ENCODE results near the gene UBE2M. TPM values are rescaled to one million over a fixed set of nuclear protein-coding genes. Genes with fewer than 3 reads are reported as not detected.
A peak's percentile ranks its signal among the peaks of the same experiment; 100 is the strongest.
"Not testable (repeated sequence)": the region's sequence is repeated elsewhere in the genome, so short reads cannot be mapped to it uniquely, and the experiment has no call there.

UBE2M gene
- total RNA-seq, 2 experiments from 2014 or later: 91.4 to 93.6 TPM

- H3K27ac Mint-ChIP-seq; H3K27me3 Mint-ChIP-seq (ENCODE audit: low read depth); H3K36me3 Mint-ChIP-seq (ENCODE audit: low read depth); H3K4me3 Mint-ChIP-seq; H3K9me3 Mint-ChIP-seq; DNase-seq; intact Hi-C loops (cut with micrococcal nuclease): not testable (repeated sequence)
- CTCF ChIA-PET: interaction anchor here (1.7 to 2.4 kb wide), 2 partner anchors 23 to 58 kb away, joined by 4 to 10 read pairs; partner anchors contain the start of genes CHMP2A and ZBTB45
- H3K4me1 Mint-ChIP-seq (ENCODE audit: low read depth): peaks cover 46% of the 10 kb centered on the region
These were observed 19.2 kb upstream of the UBE2M start for GRCh38 chr19:58577581-58577980.

GRCh38 chr19:58575183-58576041 lies 17.0 kb upstream of the UBE2M start:
- intact Hi-C loops (cut with micrococcal nuclease): no loop called here
- Mint-ChIP-seq H3K36me3 (ENCODE audit: low read depth) (peaks cover 4% of the 10 kb centered on the region), H3K9me3 (no peaks in the 10 kb centered on the region), H3K27ac (peak overlapping the region; percentile 81), H3K4me3 (peak overlapping the region; percentile 96), H3K27me3 (ENCODE audit: low read depth) (no peaks in the 10 kb centered on the region), H3K4me1 (ENCODE audit: low read depth) (peaks cover 49% of the 10 kb centered on the region)
- DNase-seq: peak; percentile 88
- CTCF ChIA-PET: interaction anchor here (1.4 to 1.7 kb wide), 2 partner anchors 55 to 61 kb away, joined by 3 to 10 read pairs; partner anchors contain the start of gene ZBTB45

DNA sequence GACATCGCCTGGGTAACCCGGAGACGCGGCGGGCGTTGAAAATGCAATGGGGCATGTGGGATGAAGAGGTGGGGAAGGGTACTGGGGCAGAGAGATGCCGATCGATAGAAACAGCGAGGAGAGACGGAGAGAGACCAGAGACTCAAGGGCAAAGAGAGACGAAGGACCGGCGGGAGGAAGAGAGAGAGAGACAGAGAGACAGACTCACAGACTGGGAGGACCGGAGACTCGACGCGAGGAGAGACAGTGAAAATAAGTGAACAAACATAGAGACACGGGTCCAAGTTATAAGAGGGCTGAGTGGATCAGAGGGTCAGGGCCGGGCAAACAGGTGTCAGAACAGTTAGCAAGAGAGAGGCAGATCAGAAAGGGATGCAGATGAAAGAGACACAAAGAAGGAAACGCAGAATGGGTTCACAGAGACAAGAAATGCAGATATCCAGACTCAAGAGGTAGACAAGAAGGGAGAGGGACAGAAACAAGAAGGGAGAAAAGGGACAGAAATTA lies 15.3 kb upstream of the UBE2M start:
- H3K27me3 Mint-ChIP-seq (ENCODE audit: low read depth): no peaks in the 10 kb centered on the region
- CTCF ChIA-PET: no interaction called here

DNA sequence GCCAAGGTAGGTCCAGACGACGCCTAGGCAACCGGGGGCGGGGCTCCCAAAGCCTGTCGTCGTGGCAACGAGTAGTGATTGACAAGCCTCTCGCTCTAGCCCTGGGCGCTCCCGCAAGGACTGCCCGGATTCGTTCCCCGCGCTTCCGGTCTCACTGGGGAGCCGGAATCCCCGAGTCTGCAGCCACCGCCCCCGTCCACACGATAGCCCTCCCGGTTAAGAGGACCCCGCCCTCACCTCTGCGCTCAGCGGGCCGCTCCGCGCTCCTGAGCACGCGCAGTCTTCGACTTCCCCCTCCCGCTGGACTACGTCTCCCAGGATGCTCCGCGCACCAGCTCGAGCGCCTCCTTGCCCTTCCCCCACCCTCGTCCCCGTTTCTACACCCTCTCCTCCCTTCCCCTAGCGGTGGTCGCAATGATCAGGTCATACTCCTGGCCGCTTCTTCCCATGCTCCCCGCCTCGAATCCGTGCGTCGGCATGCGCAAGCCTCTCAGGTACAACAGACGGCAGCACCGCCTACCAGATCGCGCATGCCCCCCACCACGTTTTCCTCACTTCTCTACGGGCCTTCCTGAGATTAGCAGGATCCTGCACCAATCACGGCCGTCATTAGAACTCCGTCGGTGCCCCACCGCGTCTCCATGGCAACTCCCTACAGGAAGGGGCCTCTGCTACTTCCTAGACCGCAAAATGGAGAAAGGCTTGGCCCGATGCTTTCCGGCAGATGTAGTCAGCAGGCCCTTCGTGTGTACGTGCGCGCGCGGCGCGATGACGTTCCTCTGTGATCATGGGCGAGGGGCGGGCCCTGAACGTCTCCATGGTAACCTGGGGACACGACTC lies 14.6 kb upstream of the UBE2M start, which contains the start of gene MZF1:
TSS of gene MZF1 (minus strand) at position 518 of the 840 bp plus-strand sequence. CDS start 1,946 bp downstream, outside the sequence.
- Mint-ChIP-seq H3K4me1 (ENCODE audit: low read depth) (peaks cover 39% of the 10 kb centered on the region), H3K27me3 (ENCODE audit: low read depth) (no peaks in the 10 kb centered on the region), H3K36me3 (ENCODE audit: low read depth) (peaks cover 17% of the 10 kb centered on the region), H3K27ac (peak within 1 kb of the TSS; percentile 99), H3K9me3 (no peaks in the 10 kb centered on the region), H3K4me3 (peak within 1 kb of the TSS; percentile 96)
- DNase-seq: peak; percentile 100
- CTCF ChIA-PET: interaction anchor here (2.0 kb wide), 1 partner anchor 8 kb away, joined by 4 read pairs; no protein-coding TSS in a partner anchor
- intact Hi-C loops (cut with micrococcal nuclease): loop anchor here (1.0 kb wide), 10 partner anchors 8 to 295 kb away; partner anchors contain the start of genes CHMP2A, TRIM28, ZBTB45 and ZNF132

More for the DNA sequence above, 15.3 kb upstream of the UBE2M start:
- peaks cover 12% of the 10 kb centered on the region for H3K36me3 Mint-ChIP-seq (ENCODE audit: low read depth)
- peaks cover 42% of the 10 kb centered on the region for H3K4me1 Mint-ChIP-seq (ENCODE audit: low read depth)
- H3K27ac Mint-ChIP-seq: peak overlapping the region; percentile 99
- H3K9me3 Mint-ChIP-seq: no peaks in the 10 kb centered on the region
- DNase-seq: no peak
- intact Hi-C loops (cut with micrococcal nuclease): loop anchor here (1.0 kb wide), 9 partner anchors 8 to 295 kb away; partner anchors contain the start of genes CHMP2A, TRIM28, ZBTB45 and ZNF132
- peak overlapping the region; percentile 96 for H3K4me3 Mint-ChIP-seq

GRCh38 chr19:58572026-58572817 lies 13.8 kb upstream of the UBE2M start:
- H3K27ac Mint-ChIP-seq: peak overlapping the region; percentile 99

GRCh38 chr19:58571575-58571947 lies 13.2 kb upstream of the UBE2M start:
- Mint-ChIP-seq H3K9me3 (no peaks in the 10 kb centered on the region), H3K36me3 (ENCODE audit: low read depth) (peaks cover 20% of the 10 kb centered on the region), H3K27ac (peak overlapping the region; percentile 99), H3K4me1 (ENCODE audit: low read depth) (peaks cover 33% of the 10 kb centered on the region), H3K27me3 (ENCODE audit: low read depth) (no peaks in the 10 kb centered on the region), H3K4me3 (peak overlapping the region; percentile 96)
- CTCF ChIA-PET: interaction anchor here (2.0 kb wide), 1 partner anchor 9 kb away, joined by 4 read pairs; no protein-coding TSS in a partner anchor
- intact Hi-C loops (cut with micrococcal nuclease): no loop called here
- peak; percentile 3 for DNase-seq

More at GRCh38 chr19:58572026-58572817, 13.8 kb upstream of the UBE2M start:
- intact Hi-C loops (cut with micrococcal nuclease): loop anchor here (1.0 kb wide), 1 partner anchor 9 kb away; no protein-coding TSS in a partner anchor
- peak overlapping the region; percentile 96 for H3K4me3 Mint-ChIP-seq
- no peak for DNase-seq
- no peaks in the 10 kb centered on the region for H3K27me3 Mint-ChIP-seq (ENCODE audit: low read depth)
- H3K9me3 Mint-ChIP-seq: no peaks in the 10 kb centered on the region
- CTCF ChIA-PET: interaction anchor here (2.0 kb wide), 1 partner anchor 9 kb away, joined by 4 read pairs; no protein-coding TSS in a partner anchor
- H3K4me1 Mint-ChIP-seq (ENCODE audit: low read depth): peaks cover 34% of the 10 kb centered on the region
- peaks cover 18% of the 10 kb centered on the region for H3K36me3 Mint-ChIP-seq (ENCODE audit: low read depth)

DNA sequence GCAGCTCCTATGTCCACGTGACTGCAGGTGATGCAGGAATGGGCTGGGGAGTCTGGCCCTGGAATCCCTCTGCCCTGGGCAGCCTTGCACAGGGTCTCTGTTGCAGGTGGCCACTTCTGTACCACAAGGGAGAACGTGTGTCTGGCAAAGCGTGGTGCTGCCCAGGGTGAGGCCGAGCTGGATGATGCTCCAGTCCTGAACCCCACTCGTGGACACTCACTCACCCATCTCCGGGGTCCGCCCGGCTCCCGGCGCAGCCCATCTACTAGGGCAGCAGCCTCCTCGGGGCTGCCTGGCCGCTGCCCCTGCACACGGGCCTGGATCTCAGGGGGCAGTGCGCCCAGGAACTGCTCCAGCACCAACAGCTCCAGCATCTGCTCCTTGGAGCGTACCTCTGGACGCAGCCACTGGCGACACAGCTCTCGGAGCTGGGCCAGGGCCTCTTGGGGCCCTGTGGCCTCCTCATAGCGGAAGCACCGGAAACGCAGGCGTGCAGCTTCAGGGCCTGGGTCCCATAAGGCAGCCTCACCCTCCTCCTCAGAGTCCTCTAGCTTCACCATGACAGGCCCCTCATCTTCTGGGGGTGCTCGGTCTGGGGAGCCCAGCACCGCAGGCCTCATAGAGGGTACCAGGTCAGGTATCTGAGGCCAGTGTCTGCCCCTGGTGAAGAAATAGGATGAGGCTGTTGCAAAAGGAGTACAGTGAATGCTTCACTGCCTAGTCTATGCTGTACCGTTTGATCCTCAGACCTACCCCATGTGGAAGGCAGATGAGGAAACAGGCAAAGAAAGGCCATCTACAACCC lies 12.6 kb upstream of the UBE2M start:
- no peaks in the 10 kb centered on the region for H3K27me3 Mint-ChIP-seq (ENCODE audit: low read depth)
- H3K27ac Mint-ChIP-seq: no peak overlapping the region
- H3K9me3 Mint-ChIP-seq: no peaks in the 10 kb centered on the region
- H3K4me3 Mint-ChIP-seq: no peak overlapping the region
- intact Hi-C loops (cut with micrococcal nuclease): no loop called here
- peaks cover 28% of the 10 kb centered on the region for H3K4me1 Mint-ChIP-seq (ENCODE audit: low read depth)
- DNase-seq: peak; percentile 3
- peaks cover 22% of the 10 kb centered on the region for H3K36me3 Mint-ChIP-seq (ENCODE audit: low read depth)
- CTCF ChIA-PET: interaction anchor here (2.0 kb wide), 1 partner anchor 10 kb away, joined by 4 read pairs; no protein-coding TSS in a partner anchor

GRCh38 chr19:58569943-58570670 lies 11.7 kb upstream of the UBE2M start:
- intact Hi-C loops (cut with micrococcal nuclease): no loop called here
- peak; percentile 2 for DNase-seq
- Mint-ChIP-seq H3K27me3 (ENCODE audit: low read depth) (no peaks in the 10 kb centered on the region), H3K9me3 (no peaks in the 10 kb centered on the region), H3K36me3 (ENCODE audit: low read depth) (peaks cover 22% of the 10 kb centered on the region), H3K4me1 (ENCODE audit: low read depth) (peaks cover 26% of the 10 kb centered on the region), H3K27ac (no peak overlapping the region), H3K4me3 (no peak overlapping the region)
- CTCF ChIA-PET: no interaction called here

DNA sequence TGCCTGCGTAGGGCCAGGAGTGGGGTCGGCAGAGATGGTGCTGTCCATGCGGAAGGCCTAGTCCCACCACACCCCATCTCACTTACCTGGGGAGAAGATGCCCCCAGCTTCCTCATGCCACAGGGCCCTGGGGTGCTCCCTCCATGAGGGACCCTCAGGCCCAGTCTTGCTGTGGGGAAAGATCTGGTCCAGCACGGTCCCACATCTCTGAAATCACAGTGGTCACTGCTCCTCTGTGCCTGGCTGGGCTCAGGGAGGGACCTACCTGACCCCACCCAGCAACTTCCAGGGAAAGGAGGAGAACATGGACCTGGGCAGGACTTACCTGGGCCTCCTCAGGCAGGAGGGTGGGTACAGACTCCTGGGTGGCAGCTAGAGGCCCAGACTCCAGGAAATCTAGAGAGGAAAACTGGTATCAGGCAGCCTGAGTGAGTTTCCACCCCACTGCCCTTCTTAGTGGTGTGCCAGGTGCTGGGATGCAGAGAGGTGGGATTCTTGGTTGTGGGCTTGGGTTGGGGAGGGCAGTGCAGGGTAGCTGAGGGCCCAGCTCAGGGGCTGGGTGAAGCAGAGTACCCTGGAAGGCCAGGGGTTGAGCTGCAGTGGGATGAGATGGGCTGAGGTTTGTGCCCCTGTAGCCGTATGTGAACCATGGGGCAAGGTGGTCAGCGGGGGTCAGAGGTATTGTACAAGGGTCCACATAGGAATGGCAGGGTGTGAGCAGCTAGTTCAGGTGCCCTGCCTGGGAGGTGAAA lies 11.0 kb upstream of the UBE2M start:
- CTCF ChIA-PET: no interaction called here
- no peak for DNase-seq
- Mint-ChIP-seq H3K9me3 (no peaks in the 10 kb centered on the region), H3K27me3 (ENCODE audit: low read depth) (no peaks in the 10 kb centered on the region), H3K4me3 (no peak overlapping the region), H3K4me1 (ENCODE audit: low read depth) (peaks cover 26% of the 10 kb centered on the region), H3K27ac (no peak overlapping the region), H3K36me3 (ENCODE audit: low read depth) (peaks cover 23% of the 10 kb centered on the region)
- intact Hi-C loops (cut with micrococcal nuclease): no loop called here
